NB4 (cell line): ENCODE results near the gene PPP2R5B.

Experiments
- CTCF ChIP-seq: IDR thresholded peaks from one replicate; pipeline ENCODE4 v1.5.1; 2012; ENCODE audit warnings: low read depth, low read length
- POLR2A ChIP-seq: IDR thresholded peaks from 2 replicates; pipeline ENCODE4 v1.6.1; 2011; ENCODE audit warnings: mild to moderate bottlenecking; ENCODE audit not compliant: insufficient read length; ENCODE audit errors: extremely low read depth

GRCh38 chr11:64923944-64924909 lies at the start of gene PPP2R5B:
- TF ChIP-seq CTCF (no peak), POLR2A (no peak)
